Measurements from ENCODE around the gene LCORL. TPM values are rescaled to one million over a fixed set of nuclear protein-coding genes. Genes with fewer than 3 reads are reported as not detected.
A peak's percentile ranks its signal among the peaks of the same experiment; 100 is the strongest.

LCORL gene
- total and polyA plus RNA-seq, 9 of the 15 experiments (the other 6 are each of a cell fraction or from before 2014, with no cell fraction given): 3.1 to 24.5 (median 11.1) TPM

DNA sequence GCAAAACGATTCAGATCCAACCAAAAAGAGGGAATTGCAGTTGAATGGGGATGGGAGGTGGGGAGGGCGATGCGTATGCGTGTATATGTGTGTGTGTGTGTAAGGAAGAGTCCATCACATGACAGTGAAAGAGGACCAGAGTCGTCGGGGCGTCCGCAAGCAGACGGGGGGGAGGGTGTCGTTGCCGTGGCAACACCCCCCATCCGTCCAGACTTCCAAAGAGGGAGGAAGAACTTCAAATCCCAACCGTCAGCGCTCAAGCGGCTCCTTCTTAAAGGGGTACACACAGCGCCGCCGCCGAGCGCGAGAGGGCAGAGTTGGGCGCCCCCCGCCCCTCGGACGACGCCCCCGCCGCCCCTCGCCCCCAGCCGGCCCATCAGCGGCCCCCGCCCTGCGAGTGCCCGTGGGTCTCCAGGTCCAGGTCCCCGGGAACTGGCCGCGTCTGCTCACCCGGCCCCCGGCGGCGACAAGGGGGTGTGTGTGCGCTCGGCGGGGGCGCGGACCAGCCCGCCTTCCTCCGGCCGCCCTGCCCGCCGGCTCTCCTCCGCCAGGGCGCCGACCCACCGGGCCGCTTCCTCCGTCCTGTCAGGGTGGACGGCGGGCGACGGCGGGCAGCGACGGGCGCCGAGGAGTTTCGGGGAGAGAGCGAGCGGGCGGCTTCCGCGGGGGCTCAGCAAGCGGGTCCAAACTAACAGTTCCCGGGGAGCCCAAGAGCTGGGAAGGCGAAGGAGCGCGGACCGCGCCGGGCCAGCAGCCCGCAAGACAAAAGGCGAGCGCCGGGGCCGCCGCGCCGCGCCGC is 685 bp downstream of the LCORL start (continued):
- TF ChIP-seq, protein P1, sequence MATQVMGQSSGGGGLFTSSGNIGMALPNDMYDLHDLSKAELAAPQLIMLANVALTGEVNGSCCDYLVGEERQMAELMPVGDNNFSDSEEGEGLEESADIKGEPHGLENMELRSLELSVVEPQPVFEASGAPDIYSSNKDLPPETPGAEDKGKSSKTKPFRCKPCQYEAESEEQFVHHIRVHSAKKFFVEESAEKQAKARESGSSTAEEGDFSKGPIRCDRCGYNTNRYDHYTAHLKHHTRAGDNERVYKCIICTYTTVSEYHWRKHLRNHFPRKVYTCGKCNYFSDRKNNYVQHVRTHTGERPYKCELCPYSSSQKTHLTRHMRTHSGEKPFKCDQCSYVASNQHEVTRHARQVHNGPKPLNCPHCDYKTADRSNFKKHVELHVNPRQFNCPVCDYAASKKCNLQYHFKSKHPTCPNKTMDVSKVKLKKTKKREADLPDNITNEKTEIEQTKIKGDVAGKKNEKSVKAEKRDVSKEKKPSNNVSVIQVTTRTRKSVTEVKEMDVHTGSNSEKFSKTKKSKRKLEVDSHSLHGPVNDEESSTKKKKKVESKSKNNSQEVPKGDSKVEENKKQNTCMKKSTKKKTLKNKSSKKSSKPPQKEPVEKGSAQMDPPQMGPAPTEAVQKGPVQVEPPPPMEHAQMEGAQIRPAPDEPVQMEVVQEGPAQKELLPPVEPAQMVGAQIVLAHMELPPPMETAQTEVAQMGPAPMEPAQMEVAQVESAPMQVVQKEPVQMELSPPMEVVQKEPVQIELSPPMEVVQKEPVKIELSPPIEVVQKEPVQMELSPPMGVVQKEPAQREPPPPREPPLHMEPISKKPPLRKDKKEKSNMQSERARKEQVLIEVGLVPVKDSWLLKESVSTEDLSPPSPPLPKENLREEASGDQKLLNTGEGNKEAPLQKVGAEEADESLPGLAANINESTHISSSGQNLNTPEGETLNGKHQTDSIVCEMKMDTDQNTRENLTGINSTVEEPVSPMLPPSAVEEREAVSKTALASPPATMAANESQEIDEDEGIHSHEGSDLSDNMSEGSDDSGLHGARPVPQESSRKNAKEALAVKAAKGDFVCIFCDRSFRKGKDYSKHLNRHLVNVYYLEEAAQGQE (IDR thresholded peaks at IDR 0.05; ENCODE audit: borderline replicate concordance): no peak
- TF ChIP-seq, protein P1 (CRISPR knock-in tag; IDR thresholded peaks at IDR 0.05; ENCODE audit: low read depth): peak; percentile 27; the same call in 1 of the 2 replicates
- TF ChIP-seq HDGF (IDR thresholded peaks at IDR 0.05) (no peak), ZNF175 (CRISPR knock-in tag; IDR thresholded peaks at IDR 0.05; ENCODE audit: low read depth) (no peak), SMAD3 (CRISPR knock-in tag; conservative IDR thresholded peaks at IDR 0.05) (no peak), SMC3 (conservative IDR thresholded peaks at IDR 0.05; ENCODE audit: insufficient read depth, low read depth, low read length) (no peak), ZNF780A (CRISPR knock-in tag; IDR thresholded peaks at IDR 0.05) (no peak), PML (IDR thresholded peaks at IDR 0.05; ENCODE audit: low read length) (no peak), NFIC (IDR thresholded peaks at IDR 0.05) (0 out of 2 replicates have a peak, but pooled peaks have one; percentile 26), KDM1A (IDR thresholded peaks at IDR 0.05) (peak in 1 of 2 experiments; percentile 60; a peak in 2 of 4 replicates), FOXK2 (conservative IDR thresholded peaks at IDR 0.05 in 1 of 2, IDR thresholded peaks at IDR 0.05 in 1 of 2; ENCODE audit: low read depth in 2 of 2) (peak in 1 of 2 experiments; percentile 32; a peak in 1 of 4 replicates)
- TF ChIP-seq, protein P2, sequence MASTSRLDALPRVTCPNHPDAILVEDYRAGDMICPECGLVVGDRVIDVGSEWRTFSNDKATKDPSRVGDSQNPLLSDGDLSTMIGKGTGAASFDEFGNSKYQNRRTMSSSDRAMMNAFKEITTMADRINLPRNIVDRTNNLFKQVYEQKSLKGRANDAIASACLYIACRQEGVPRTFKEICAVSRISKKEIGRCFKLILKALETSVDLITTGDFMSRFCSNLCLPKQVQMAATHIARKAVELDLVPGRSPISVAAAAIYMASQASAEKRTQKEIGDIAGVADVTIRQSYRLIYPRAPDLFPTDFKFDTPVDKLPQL (IDR thresholded peaks at IDR 0.05; ENCODE audit: extremely low read depth, insufficient read length): no peak
- TF ChIP-seq, protein P3, sequence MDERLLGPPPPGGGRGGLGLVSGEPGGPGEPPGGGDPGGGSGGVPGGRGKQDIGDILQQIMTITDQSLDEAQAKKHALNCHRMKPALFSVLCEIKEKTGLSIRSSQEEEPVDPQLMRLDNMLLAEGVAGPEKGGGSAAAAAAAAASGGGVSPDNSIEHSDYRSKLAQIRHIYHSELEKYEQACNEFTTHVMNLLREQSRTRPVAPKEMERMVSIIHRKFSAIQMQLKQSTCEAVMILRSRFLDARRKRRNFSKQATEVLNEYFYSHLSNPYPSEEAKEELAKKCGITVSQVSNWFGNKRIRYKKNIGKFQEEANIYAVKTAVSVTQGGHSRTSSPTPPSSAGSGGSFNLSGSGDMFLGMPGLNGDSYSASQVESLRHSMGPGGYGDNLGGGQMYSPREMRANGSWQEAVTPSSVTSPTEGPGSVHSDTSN (CRISPR knock-in tag; IDR thresholded peaks at IDR 0.05; ENCODE audit: low read depth): no peak
- TF ChIP-seq, protein P3 (tag; conservative IDR thresholded peaks at IDR 0.05; ENCODE audit: low read depth): no peak
- TF ChIP-seq, protein P4, sequence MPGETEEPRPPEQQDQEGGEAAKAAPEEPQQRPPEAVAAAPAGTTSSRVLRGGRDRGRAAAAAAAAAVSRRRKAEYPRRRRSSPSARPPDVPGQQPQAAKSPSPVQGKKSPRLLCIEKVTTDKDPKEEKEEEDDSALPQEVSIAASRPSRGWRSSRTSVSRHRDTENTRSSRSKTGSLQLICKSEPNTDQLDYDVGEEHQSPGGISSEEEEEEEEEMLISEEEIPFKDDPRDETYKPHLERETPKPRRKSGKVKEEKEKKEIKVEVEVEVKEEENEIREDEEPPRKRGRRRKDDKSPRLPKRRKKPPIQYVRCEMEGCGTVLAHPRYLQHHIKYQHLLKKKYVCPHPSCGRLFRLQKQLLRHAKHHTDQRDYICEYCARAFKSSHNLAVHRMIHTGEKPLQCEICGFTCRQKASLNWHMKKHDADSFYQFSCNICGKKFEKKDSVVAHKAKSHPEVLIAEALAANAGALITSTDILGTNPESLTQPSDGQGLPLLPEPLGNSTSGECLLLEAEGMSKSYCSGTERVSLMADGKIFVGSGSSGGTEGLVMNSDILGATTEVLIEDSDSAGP (CRISPR knock-in tag; IDR thresholded peaks at IDR 0.05): peak; percentile 93

Measured in K562 (cell line).